Umbilical cord (tissue), 2 donors: Measurements from ENCODE around the gene MPIG6B. TPM values are rescaled to one million over a fixed set of nuclear protein-coding genes. Genes with fewer than 3 reads are reported as not detected.
A peak's percentile ranks its signal among the peaks of the same experiment; 100 is the strongest.

Experiments used
- DNase-seq: peaks from one replicate; pipeline ENCODE4 v3.0.0-alpha.2; 2015; ENCODE audit warnings: low spot score
- total RNA-seq: library from RNA; depleted of rRNA; stranded (reverse); fragments of >200 nt; gene quantifications from one replicate; pipeline ENCODE4 v1.2.3, GENCODE V29; 2014; ENCODE audit warnings: low replicate concordance; ENCODE audit not compliant: insufficient read depth

Gene MPIG6B
- total RNA-seq, 1 donor from 2014 or later = 3.1 TPM

GRCh38 chr6:31765910-31766794 is 43.0 kb downstream of the MPIG6B start:
- peak; percentile 44 for DNase-seq

GRCh38 chr6:31767096-31767645 is 44.0 kb downstream of the MPIG6B start:
- DNase-seq = no peak

DNA sequence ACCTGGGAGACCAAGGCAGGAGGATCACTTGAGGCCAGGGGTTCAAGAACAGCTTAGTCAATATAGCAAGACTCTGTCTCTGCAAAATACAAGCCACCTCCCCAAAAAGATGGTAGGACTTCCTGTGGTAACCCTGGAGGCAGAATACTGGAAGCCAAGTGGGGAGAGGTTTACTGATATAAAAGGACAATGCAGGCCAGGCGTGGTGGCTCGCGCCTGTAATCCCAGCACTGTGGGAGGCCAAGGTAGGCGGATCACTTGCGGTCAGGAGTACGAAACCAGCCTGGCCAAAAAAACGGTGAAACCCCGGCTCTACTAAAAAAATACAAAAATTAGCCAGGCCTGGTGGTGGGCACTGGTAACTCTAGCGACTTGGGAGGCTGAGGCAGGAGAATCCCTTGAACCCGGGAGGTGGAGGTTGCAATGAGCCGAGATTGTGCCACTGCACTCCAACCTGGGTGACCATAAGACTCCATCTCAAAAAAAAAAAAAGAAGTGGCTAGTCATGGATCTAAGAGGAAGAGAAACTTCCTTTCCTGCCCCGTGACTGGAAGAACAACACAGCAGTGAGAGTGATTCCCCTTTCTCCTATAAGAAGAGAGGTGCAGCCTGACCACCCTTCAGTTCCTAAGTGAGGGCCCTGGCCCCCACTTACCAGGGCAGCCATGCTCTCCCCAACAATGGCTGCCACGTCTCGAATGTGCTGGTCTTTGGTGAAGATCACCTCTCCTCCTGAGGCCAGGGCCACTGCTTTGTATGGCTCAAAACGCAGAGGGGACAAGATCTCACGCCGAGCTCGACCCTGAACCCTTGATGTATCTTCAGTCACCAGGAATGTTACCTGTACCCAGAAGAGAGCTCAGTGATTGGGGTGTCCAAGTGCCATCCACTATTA is 45.4 kb downstream of the MPIG6B start:
- DNase-seq = no peak

DNA sequence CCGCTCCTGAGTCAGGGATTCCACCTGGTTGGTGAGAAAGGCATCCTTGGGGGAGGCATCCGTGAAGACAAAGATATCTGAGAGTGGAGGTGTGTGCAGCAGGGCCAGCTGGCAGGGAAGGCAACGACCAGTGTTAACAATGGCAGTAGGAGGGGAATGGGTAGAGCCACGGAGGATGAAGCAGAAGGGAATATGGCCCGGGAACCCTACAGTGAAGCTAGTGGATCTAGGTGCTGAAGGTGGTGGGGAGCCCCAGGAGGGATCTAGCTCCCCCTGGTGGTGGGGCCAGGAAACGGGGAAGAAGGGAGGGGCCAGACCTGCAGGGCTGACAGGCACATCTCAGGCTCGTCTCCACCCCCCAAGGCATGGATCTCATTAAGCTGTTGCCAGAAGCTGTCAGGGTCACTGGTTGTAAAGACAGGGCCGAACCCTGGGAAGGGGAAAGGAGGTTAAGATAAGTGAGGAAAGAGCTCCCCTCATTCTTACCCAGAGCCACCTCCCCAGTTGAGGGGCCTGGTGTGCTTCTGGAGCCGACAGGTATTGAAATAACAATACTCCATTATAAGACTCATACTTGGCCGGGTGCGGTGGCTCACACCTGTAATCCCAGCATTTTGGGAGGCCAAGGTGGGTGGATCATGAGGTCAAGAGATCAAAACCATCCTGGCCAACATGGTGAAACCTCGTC is 46.7 kb downstream of the MPIG6B start:
- no peak for DNase-seq

DNA sequence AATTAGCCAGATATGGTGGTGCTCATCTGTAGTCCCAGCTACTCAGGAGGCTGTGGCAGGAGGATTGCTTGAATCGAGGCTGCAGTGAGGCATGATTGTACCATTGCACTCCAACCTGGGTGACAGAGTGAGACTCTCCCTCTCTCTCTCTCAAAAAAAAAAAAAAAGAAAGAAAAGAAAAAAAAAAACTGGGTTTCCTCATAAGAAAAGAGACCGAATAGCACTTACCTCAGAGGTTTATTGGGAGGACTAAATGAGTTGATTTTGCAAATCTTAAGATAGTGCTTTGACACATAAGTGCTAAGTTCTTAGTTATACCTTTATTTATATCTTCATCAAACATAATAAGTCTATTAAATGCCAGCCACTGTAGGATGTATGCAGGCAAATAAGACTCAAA is 47.7 kb downstream of the MPIG6B start:
- DNase-seq = no peak

DNA sequence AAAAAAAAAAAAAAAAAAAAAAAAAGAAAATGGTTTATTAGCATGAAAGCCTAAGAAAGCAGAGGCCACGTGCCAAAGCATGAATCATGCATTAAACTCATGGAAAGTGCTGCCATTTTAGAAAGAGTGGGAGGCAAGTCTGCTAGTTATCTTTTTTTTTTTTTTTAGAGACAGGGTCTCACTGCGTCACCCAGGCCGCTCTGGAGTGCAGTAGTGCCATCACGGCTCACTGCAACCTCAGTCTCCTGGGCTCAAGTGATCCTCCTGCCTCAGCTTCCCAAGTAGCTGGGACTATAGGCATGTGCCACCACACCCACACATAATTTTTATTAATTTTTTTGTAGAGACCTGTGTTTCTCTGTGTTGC is 48.8 kb downstream of the MPIG6B start:
- no peak for DNase-seq

DNA sequence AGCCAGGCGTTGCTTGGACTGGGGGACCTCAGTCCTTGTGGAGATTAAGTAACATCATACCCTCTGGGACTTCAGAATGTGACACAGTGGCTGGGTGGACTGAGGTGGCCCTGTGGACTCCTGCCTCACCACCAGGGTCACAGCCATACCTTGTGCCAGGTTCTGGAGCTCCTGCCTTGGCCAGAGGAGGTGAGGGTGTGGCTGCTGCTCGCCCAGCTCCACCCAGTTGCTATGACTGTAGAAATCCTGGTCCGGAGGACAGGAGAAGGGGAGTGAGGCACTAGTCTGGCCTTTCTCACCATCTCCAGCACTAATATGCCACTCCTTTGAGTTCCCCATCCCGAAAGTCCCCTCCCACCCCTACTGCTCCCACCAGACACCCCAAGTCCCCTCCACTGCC is 52.0 kb downstream of the MPIG6B start:
- no peak for DNase-seq

- DNase-seq = no peak
Observed at GRCh38 chr6:31775633-31776484, 52.7 kb downstream of the MPIG6B start.

Other genes with a start within 250 kb of the MPIG6B start
- 0.24 TPM for gene MICB, start 225.2 kb upstream of the MPIG6B start, total RNA-seq
- gene MCCD1, start 194.4 kb upstream of the MPIG6B start, total RNA-seq = not detected
- 185 TPM for gene DDX39B, start 181.4 kb upstream of the MPIG6B start, total RNA-seq
- 3.6 TPM for gene ATP6V1G2, start 176.8 kb upstream of the MPIG6B start, total RNA-seq
- gene NFKBIL1, start 175.8 kb upstream of the MPIG6B start, total RNA-seq = 28.6 TPM
- not detected for gene LTA, start 151.1 kb upstream of the MPIG6B start, total RNA-seq
- 1.4 TPM for gene TNF, start 147.8 kb upstream of the MPIG6B start, total RNA-seq
- 0.96 TPM for gene LTB, start 140.9 kb upstream of the MPIG6B start, total RNA-seq
- gene LST1, start 137.1 kb upstream of the MPIG6B start, total RNA-seq = not detected
- not detected for gene NCR3, start 130.4 kb upstream of the MPIG6B start, total RNA-seq
- gene AIF1, start 108.1 kb upstream of the MPIG6B start, total RNA-seq = 63.6 TPM
- 21.4 TPM for gene PRRC2A, start 102.7 kb upstream of the MPIG6B start, total RNA-seq
- 58.7 TPM for gene BAG6, start 70.7 kb upstream of the MPIG6B start, total RNA-seq
- gene APOM, start 67.5 kb upstream of the MPIG6B start, total RNA-seq = not detected
- 24.1 TPM for gene C6orf47, start 62.6 kb upstream of the MPIG6B start, total RNA-seq
- gene GPANK1, start 58.4 kb upstream of the MPIG6B start, total RNA-seq = 9.6 TPM
- 36.6 TPM for gene CSNK2B, start 57.3 kb upstream of the MPIG6B start, total RNA-seq
- gene LY6G5B, start 53.4 kb upstream of the MPIG6B start, total RNA-seq = 1.2 TPM
- gene LY6G5C, start 42.3 kb upstream of the MPIG6B start, total RNA-seq = 0.48 TPM
- gene ABHD16A, start 20.0 kb upstream of the MPIG6B start, total RNA-seq = 33.7 TPM
- not detected for gene LY6G6F, start 16.5 kb upstream of the MPIG6B start, total RNA-seq
- gene LY6G6D, start 8.0 kb upstream of the MPIG6B start, total RNA-seq = not detected
- gene LY6G6C, start 1.6 kb upstream of the MPIG6B start, total RNA-seq = 3.1 TPM
- 87.4 TPM for gene DDAH2, start 5.9 kb downstream of the MPIG6B start, total RNA-seq
- gene CLIC1, start 13.2 kb downstream of the MPIG6B start, total RNA-seq = 203 TPM
- gene MSH5, start 16.6 kb downstream of the MPIG6B start, total RNA-seq = 8.2 TPM
- not detected for gene SAPCD1, start 39.3 kb downstream of the MPIG6B start, total RNA-seq
- not detected for gene VWA7, start 54.0 kb downstream of the MPIG6B start, total RNA-seq
- 18.8 TPM for gene VARS1, start 72.4 kb downstream of the MPIG6B start, total RNA-seq
- gene LSM2, start 83.6 kb downstream of the MPIG6B start, total RNA-seq = 28.9 TPM
- 1.4 TPM for gene HSPA1L, start 91.9 kb downstream of the MPIG6B start, total RNA-seq
- 84.7 TPM for gene HSPA1A, start 92.2 kb downstream of the MPIG6B start, total RNA-seq
- 37.3 TPM for gene HSPA1B, start 104.4 kb downstream of the MPIG6B start, total RNA-seq
- gene NEU1, start 139.4 kb downstream of the MPIG6B start, total RNA-seq = 47.9 TPM
- 0.96 TPM for gene SLC44A4, start 155.6 kb downstream of the MPIG6B start, total RNA-seq
- gene EHMT2, start 174.3 kb downstream of the MPIG6B start, total RNA-seq = 33.9 TPM
- 1.9 TPM for gene ZBTB12, start 178.7 kb downstream of the MPIG6B start, total RNA-seq
- 27.0 TPM for gene C2, start 204.3 kb downstream of the MPIG6B start, total RNA-seq
- gene CFB, start 222.7 kb downstream of the MPIG6B start, total RNA-seq = 34.7 TPM
- 54.9 TPM for gene NELFE, start 235.6 kb downstream of the MPIG6B start, total RNA-seq
- 34.7 TPM for gene SKIC2, start 235.8 kb downstream of the MPIG6B start, total RNA-seq
- gene DXO, start 248.8 kb downstream of the MPIG6B start, total RNA-seq = 13.2 TPM